ENCODE data around the gene PPAT.

PPAT gene

DNA sequence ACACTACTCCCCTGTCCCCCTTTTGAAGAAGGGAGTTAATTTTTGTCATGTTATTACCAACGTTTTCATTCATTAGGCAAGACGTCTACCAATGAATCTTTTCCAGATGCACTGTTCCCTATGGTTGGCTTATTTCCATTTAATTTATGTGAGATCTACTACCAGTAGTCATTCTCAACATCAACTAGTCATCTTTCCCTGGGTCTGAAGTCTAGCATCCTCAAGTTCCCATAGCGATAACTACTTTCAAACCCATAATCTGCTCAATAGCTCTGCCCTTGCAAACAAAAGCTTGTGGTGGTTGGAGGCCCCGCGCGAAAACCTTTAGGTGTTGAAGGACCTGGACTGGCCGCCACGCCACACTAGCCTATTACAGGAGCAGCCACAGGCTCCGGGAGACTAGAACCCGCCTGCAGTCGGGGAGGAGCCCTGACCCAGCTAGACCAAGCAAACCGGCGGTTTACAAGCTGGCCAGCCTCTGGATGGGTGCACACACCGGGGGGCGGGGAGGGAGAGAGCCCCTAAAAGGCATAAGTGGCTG is 746 bp downstream of the PPAT start:
- no peak for DNase-seq (ENCODE audit: low read depth)

- DNase-seq (ENCODE audit: low read depth) = no peak
These were observed 2.1 kb downstream of the PPAT start for GRCh38 chr4:56433280-56433679.

- DNase-seq (ENCODE audit: low read depth) = no peak
These were observed 5.2 kb downstream of the PPAT start for GRCh38 chr4:56430203-56430602.

DNA sequence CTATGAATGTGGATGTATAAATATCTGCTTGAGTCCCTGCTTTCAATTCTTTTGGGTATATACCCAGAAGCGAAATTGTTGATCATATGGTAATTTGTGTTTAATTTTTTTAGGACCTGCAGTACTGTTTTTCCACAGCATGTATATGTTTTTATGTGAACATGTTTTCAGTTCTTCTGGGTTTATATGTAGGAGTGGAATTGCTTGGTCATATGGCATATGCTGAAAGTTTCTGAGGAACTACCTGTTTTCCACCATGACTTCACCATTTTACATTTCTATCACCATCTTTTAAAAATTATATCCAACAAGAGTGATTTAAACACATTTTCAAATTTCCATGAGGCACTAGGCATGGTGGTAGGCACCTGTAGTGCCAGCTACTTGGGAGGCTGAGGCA is 8.2 kb downstream of the PPAT start:
- DNase-seq (ENCODE audit: low read depth) = no peak

DNA sequence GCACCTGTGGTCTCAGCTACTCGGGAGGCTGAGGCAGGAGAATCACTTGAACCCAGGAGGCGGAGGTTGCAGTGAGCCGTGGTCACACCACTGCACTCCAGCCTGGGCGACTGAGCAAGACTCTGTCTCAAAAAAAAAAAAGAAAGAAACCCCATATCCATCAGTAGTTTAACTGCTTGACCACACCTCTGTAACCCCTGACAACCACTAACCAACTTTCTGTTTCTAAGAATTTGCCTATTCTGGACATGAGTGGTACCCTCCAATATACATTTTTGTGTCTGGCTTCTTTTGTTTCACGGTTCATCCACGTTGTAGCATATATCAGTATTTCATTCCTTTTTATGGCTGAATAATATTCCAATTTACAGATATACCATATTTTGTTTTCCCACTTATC is 9.1 kb downstream of the PPAT start:
- no peak for DNase-seq (ENCODE audit: low read depth)

DNA sequence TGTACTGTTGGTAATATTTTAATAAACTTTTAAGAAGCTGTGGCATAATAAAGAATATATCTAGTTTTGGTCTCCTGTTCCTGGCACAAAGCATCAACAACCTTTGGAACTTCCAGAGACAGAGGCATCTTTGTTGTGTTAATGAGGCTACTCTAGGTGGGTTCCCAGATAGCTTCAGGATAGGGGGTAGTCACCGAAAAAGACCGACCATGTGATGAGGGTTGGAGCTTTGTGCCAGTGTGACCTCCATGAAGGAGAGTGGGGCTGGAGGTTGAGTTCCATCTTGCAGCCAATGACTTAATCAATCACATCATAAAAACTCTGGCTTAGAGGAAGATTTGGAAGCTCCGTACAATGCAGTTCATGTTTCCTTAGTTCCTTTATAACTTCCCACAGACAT is 9.9 kb downstream of the PPAT start:
- no peak for DNase-seq (ENCODE audit: low read depth)

- no peak for DNase-seq (ENCODE audit: low read depth)
These were observed 10.5 kb downstream of the PPAT start for GRCh38 chr4:56424697-56425514.

- no peak for DNase-seq (ENCODE audit: low read depth)
These were observed 11.2 kb downstream of the PPAT start for GRCh38 chr4:56424176-56424575.

DNA sequence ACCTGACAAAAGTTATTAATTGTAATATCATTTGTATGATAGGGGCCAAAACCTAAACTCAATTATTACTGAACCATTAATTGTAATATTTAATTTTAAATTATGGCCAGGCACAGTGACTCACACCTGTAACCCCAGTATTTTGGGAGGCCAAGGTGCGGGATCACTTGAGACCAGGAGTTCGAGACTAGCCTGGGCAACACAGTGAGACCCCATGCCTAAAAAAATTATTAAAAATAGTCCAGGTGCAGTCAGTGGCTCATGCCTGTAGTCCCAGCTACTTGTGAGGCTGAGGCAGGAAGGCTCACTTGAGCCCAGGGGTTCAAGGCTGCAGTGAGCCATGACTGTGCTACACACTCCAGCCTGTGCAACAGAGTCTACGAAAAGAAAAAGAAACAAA is 18.0 kb downstream of the PPAT start:
- no peak for DNase-seq (ENCODE audit: low read depth)

GRCh38 chr4:56416349-56416748 is 19.1 kb downstream of the PPAT start:
- DNase-seq (ENCODE audit: low read depth) = no peak

DNA sequence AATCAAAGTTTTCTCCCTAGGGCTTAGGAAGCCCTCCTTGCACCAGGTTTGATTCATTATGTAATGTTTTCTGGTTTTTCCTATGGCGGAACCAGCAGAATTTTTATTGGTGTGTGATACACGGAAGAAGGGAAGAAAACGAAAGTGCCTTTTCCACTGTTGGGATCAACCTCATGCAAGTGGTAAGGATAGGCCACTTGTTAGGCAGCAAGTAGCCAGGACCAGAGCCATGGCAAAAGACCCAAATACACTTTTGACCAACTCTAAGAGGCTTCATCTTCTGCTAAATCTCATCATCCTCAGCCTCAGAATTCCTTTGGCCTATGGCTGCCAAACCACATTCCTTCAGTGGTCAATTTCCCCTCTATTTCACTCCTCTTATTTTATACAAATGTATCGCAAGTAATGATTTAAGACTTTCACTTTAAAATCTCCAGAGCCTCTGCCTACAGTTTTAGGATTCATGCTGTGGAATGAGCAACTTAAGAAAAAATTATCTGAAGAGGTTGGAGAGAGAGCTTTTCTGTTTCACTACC is 21.2 kb downstream of the PPAT start:
- DNase-seq (ENCODE audit: low read depth) = no peak

- no peak for DNase-seq (ENCODE audit: low read depth)
These were observed 25.0 kb downstream of the PPAT start for GRCh38 chr4:56410247-56411062.

DNA sequence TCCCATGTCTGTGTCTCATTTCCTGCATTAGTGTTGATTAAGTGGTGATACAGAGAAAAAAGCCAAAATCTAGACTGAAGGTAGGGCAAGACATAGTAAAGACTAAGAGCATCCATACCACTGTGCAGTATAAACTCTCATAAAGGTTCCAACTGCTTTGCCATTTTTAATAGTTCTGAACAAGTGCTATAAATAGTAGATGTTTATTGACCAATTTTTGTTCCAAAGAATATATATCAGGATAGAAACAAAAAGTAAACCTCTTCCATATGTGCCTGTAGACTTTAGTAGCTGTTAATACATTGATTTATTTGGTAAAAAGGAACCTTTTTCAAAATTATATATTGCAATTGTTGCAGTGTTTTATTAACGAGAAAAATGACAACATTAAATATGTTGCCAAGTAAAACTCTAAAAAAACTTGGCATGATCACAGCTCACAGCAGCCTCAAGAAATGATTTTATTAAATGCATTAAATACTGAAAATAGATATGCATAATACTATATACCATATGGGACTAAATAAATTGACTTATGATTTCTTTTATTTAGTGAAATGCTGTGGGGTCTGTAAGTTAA is 25.8 kb downstream of the PPAT start:
- DNase-seq (ENCODE audit: low read depth) = no peak

DNA sequence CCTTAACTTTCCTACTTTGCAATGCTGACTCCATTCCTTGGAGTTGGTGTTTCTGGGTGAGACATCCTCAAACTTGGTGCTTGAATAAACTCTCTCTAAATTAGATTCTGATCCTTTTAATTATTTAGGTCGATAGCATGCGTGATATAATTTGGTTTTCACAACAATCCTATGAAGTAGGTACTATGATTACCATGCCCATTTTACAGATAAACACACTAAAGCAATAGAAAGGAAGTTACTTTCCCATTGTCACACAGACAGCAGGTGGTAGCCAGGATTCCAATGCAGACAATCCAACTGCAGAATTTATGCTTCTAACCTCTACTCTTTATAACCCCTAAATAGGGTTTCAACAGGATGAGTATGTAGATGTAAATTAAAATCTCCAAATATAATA is 26.4 kb downstream of the PPAT start:
- no peak for DNase-seq (ENCODE audit: low read depth)

- no peak for DNase-seq (ENCODE audit: low read depth)
These were observed 29.3 kb downstream of the PPAT start for GRCh38 chr4:56406151-56406550.

DNA sequence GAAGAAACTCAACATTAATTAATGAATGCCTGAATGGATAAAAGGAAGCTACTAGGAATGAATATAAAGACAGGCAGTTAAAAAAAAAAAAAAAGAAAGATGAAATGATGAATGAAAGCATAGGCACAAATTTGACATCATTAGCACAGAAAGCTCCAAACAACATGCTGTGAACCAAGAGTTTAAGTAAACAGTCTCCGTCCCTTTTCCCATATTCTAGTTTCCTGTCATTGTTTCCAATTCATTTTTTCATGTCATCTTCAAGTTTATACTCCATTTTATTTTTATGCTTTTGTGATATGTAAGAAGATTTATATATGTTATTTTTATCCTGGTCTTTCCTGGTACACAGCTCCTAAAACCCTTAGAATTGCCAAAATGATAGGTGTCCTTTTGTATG is 30.4 kb downstream of the PPAT start:
- DNase-seq (ENCODE audit: low read depth) = no peak

DNA sequence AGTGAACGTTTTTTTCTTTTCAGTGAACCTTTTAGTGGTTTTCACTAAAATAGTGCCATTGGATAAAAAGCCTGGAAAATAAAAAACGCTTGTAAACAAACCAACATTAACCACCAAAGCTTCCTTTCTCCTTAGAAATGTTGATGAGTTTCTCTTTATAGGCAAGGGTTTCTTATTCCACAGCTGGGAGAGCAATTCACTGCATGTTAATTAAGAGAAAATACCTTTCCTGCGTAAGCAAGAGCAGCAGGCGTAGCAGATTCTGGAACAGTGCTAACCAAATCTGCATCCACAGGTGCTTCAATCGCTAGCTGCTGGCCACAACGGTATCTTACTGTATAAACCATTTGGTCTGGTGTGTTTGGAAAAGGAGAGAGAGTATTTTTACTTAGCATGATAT is 34.9 kb downstream of the PPAT start:
- no peak for DNase-seq (ENCODE audit: low read depth)

DNA sequence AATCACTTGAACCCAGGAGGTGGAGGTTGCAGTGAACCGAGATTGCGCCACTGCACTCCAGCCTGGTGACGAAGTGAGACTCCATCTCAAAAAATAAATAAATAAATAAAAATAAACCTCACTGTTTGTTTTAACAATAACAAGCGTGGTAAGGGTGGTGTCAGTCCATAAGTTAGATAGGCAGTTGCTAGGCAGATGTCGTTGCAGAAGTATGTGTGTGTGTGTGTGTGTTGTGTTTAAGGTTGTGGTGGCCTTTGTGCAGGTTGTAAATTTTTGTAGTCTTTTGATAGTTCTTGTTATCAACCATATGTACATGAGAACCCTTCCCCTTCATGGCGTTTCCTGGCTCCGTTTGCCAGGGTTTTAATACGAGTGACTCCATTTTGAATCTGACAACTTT is 44.1 kb downstream of the PPAT start:
- DNase-seq (ENCODE audit: low read depth) = no peak

- no peak for DNase-seq (ENCODE audit: low read depth)
These were observed 45.9 kb downstream of the PPAT start for GRCh38 chr4:56389558-56389957.

DNA sequence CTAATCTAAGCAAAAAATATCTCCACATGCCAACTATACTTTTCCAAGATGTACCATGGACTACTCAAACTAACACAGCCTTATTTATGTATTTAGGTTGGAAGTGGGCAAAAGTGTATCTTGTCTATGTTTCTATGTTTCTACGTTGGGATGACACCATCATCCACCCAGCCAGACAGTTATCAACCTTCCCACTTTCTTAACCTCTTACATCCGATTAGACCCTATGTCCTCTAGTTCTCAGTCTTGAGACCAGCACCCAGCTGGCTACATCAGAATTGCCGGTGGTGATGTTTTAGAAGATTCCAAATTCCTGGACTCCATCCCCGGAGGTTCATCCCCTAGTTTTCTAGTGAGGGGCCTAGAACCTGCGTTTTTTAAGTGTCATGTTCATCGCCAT is 47.1 kb downstream of the PPAT start:
- DNase-seq (ENCODE audit: low read depth) = no peak

- peak; percentile 88 for DNase-seq (ENCODE audit: low read depth)
These were observed 48.1 kb downstream of the PPAT start, which contains the start of gene AASDH for GRCh38 chr4:56387023-56388001. Gene AASDH, minus strand, starts transcription at chr4:56387491. Its CDS starts 3,192 bp downstream, at chr4:56384299.

All from T-helper 22 cell (primary cell).